Mesothelial cell of epicardium (in vitro differentiated cells): Measurements from ENCODE around the gene LCT. TPM values are rescaled to one million over a fixed set of nuclear protein-coding genes. Genes with fewer than 3 reads are reported as not detected.

Source experiments
- DNase-seq, 2 experiments: peaks; one replicate each; pipeline ENCODE4 v3.0.0; 2021; ENCODE audit warnings: low spot score in 2 of 2; ENCODE audit not compliant: unreplicated experiment in 2 of 2
- H3K27ac Mint-ChIP-seq: 2 replicates; pipeline ENCODE4 v1.8.0; 2021; ENCODE audit warnings: mixed read lengths
- H3K27me3 Mint-ChIP-seq: 2 replicates; pipeline ENCODE4 v1.8.0; 2021; ENCODE audit warnings: low read depth, mixed read lengths
- H3K36me3 Mint-ChIP-seq: 2 replicates; pipeline ENCODE4 v1.8.0; 2021; ENCODE audit warnings: mixed read lengths
- H3K4me1 Mint-ChIP-seq: 2 replicates; pipeline ENCODE4 v1.8.0; 2021; ENCODE audit warnings: mixed read lengths
- H3K4me3 Mint-ChIP-seq: 2 replicates; pipeline ENCODE4 v1.8.0; 2021; ENCODE audit warnings: mild to moderate bottlenecking, moderate library complexity, mixed read lengths
- H3K9me3 Mint-ChIP-seq: 2 replicates; pipeline ENCODE4 v1.8.0; 2021; ENCODE audit warnings: mixed read lengths
- total RNA-seq: library from RNA; stranded (reverse); gene quantifications from 3 replicates; pipeline ENCODE4 v1.2.1, GENCODE V29; 2021
- TF ChIP-seq, protein P1 (sequence below): fragments of 200-600 bp; sonication (generic); IDR thresholded peaks from one replicate; pipeline ENCODE4 v1.5.0; 2021; ENCODE audit warnings: antibody characterized with exemption; ENCODE audit not compliant: unreplicated experiment

LCT gene
- total RNA-seq, 1 donor from 2014 or later: not detected

GRCh38 chr2:135831180-135831812 lies 5.7 kb downstream of the LCT start:
- H3K4me3 Mint-ChIP-seq: no peak overlapping the region
- no peaks in the 10 kb centered on the region for H3K4me1 Mint-ChIP-seq
- no peak for DNase-seq
- no peaks in the 10 kb centered on the region for H3K9me3 Mint-ChIP-seq
- no peaks in the 10 kb centered on the region for H3K36me3 Mint-ChIP-seq
- H3K27ac Mint-ChIP-seq: no peak overlapping the region
- no peaks in the 10 kb centered on the region for H3K27me3 Mint-ChIP-seq
- TF ChIP-seq, protein P1, sequence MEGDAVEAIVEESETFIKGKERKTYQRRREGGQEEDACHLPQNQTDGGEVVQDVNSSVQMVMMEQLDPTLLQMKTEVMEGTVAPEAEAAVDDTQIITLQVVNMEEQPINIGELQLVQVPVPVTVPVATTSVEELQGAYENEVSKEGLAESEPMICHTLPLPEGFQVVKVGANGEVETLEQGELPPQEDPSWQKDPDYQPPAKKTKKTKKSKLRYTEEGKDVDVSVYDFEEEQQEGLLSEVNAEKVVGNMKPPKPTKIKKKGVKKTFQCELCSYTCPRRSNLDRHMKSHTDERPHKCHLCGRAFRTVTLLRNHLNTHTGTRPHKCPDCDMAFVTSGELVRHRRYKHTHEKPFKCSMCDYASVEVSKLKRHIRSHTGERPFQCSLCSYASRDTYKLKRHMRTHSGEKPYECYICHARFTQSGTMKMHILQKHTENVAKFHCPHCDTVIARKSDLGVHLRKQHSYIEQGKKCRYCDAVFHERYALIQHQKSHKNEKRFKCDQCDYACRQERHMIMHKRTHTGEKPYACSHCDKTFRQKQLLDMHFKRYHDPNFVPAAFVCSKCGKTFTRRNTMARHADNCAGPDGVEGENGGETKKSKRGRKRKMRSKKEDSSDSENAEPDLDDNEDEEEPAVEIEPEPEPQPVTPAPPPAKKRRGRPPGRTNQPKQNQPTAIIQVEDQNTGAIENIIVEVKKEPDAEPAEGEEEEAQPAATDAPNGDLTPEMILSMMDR: no peak

DNA sequence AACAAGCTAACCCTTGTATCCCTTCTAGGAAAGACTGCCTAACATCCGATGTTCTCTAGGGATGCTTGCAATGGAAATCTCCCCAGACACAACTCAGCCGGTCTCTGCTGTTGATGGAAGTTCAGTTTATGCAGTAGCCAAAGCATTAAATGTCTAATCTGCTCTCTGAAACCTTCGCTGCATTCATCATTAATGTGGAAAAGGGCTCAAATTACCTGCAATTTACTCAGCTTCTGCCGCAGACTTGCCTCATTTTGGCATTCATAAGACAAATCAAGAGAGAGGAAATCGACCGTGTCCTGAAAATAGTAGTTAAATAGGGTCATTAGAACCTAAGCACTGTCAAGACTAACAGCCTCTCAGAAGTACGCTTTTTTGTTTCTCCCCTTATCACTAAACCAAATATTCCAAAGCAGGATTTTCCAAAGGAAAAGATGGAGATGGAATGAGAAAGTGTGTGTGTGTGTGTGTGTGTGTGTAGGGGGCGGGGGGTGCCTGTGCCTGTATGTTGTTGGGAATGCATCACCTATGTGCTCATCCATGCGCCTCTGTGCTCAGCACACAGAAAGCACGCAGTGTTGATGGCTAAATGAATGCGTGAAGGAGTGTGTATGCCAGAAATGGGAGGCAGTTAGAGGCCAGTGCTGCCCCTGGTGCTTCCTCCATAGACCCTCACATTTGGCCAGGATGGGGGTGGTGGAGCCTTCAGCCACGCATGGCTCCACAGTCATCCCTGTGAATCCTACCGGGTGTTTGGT lies 7.4 kb downstream of the LCT start:
- Mint-ChIP-seq H3K27ac (no peak overlapping the region), H3K36me3 (no peaks in the 10 kb centered on the region), H3K27me3 (no peaks in the 10 kb centered on the region), H3K4me3 (no peak overlapping the region), H3K9me3 (no peaks in the 10 kb centered on the region), H3K4me1 (no peaks in the 10 kb centered on the region)
- DNase-seq: no peak
- TF ChIP-seq, protein P1: no peak

GRCh38 chr2:135826544-135826943 lies 10.4 kb downstream of the LCT start:
- no peak for DNase-seq
- H3K36me3 Mint-ChIP-seq: no peaks in the 10 kb centered on the region
- H3K4me1 Mint-ChIP-seq: no peaks in the 10 kb centered on the region
- H3K27ac Mint-ChIP-seq: no peak overlapping the region
- H3K9me3 Mint-ChIP-seq: peaks cover 14% of the 10 kb centered on the region
- TF ChIP-seq, protein P1: no peak
- H3K27me3 Mint-ChIP-seq: no peaks in the 10 kb centered on the region
- H3K4me3 Mint-ChIP-seq: no peak overlapping the region

GRCh38 chr2:135825550-135826176 lies 11.3 kb downstream of the LCT start:
- no peak for DNase-seq
- no peak overlapping the region for H3K4me3 Mint-ChIP-seq
- no peak overlapping the region for H3K27ac Mint-ChIP-seq
- H3K9me3 Mint-ChIP-seq: peaks cover 14% of the 10 kb centered on the region
- no peaks in the 10 kb centered on the region for H3K4me1 Mint-ChIP-seq
- H3K36me3 Mint-ChIP-seq: no peaks in the 10 kb centered on the region
- TF ChIP-seq, protein P1: no peak
- H3K27me3 Mint-ChIP-seq: no peaks in the 10 kb centered on the region

- Mint-ChIP-seq H3K27ac (no peak overlapping the region), H3K9me3 (peaks cover 14% of the 10 kb centered on the region)
Measured at GRCh38 chr2:135825131-135825530, 11.9 kb downstream of the LCT start.

More at GRCh38 chr2:135825131-135825530, 11.9 kb downstream of the LCT start:
- TF ChIP-seq, protein P1: no peak
- H3K27me3 Mint-ChIP-seq: no peaks in the 10 kb centered on the region
- no peak overlapping the region for H3K4me3 Mint-ChIP-seq
- no peaks in the 10 kb centered on the region for H3K36me3 Mint-ChIP-seq
- no peak for DNase-seq
- H3K4me1 Mint-ChIP-seq: no peaks in the 10 kb centered on the region
